Measurements from ENCODE around the gene NALCN.

DNA sequence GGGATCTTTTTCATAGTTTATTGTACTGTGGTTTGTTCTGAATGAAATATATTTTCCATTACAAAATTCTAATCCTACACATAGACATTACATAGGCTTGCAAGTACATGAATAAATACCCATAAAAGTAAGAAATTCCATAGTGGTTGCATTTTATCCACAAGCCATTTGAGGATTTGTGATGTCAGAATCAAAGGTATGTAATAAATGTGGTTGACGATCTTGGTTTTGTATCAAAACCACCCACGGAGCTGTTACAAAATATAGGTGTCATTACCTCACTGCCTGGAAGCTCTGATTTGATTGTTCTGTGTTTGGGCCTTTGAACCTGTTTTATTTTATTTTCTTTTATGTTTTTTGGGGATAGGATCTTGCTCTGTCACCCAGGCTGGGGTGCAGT, 125.1 kb downstream of the NALCN start:
- TF ChIP-seq POLR2AphosphoS5 (IDR thresholded peaks at IDR 0.05; ENCODE audit: low read length) = no peak
- TF ChIP-seq EP300 (IDR thresholded peaks at IDR 0.05; ENCODE audit: borderline replicate concordance in 1 of 2, control insufficient read depth in 1 of 2, low read depth in 2 of 2, low read length in 2 of 2) = no peak
- TF ChIP-seq BRCA1 (IDR thresholded peaks at IDR 0.05; ENCODE audit: low read depth, low read length) = no peak
- no peak for TF ChIP-seq LARP7 (IDR thresholded peaks at IDR 0.05)
- TF ChIP-seq TBL1XR1 (IDR thresholded peaks at IDR 0.05; ENCODE audit: low read depth, low read length) = no peak
- TF ChIP-seq RAD21 (IDR thresholded peaks at IDR 0.05; ENCODE audit: insufficient read depth, low read depth, low read length) = no peak
- TF ChIP-seq, protein P1, sequence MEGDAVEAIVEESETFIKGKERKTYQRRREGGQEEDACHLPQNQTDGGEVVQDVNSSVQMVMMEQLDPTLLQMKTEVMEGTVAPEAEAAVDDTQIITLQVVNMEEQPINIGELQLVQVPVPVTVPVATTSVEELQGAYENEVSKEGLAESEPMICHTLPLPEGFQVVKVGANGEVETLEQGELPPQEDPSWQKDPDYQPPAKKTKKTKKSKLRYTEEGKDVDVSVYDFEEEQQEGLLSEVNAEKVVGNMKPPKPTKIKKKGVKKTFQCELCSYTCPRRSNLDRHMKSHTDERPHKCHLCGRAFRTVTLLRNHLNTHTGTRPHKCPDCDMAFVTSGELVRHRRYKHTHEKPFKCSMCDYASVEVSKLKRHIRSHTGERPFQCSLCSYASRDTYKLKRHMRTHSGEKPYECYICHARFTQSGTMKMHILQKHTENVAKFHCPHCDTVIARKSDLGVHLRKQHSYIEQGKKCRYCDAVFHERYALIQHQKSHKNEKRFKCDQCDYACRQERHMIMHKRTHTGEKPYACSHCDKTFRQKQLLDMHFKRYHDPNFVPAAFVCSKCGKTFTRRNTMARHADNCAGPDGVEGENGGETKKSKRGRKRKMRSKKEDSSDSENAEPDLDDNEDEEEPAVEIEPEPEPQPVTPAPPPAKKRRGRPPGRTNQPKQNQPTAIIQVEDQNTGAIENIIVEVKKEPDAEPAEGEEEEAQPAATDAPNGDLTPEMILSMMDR (IDR thresholded peaks at IDR 0.05 in 2 of 3, conservative IDR thresholded peaks at IDR 0.05 in 1 of 3; ENCODE audit: control insufficient read depth in 2 of 3, extremely low read depth in 1 of 3, insufficient read depth in 1 of 3, low read depth in 3 of 3, low read length in 3 of 3) = no peak
- no peak for TF ChIP-seq ZNF384 (IDR thresholded peaks at IDR 0.05; ENCODE audit: borderline replicate concordance, low read depth, low read length)
- no peak for TF ChIP-seq ASH2L (IDR thresholded peaks at IDR 0.05; ENCODE audit: borderline replicate concordance, low read depth)
- no peak for TF ChIP-seq EGR1 (IDR thresholded peaks at IDR 0.05; ENCODE audit: borderline replicate concordance in 1 of 2, low read depth in 2 of 2, low read length in 2 of 2)
- TF ChIP-seq POLR2A (IDR thresholded peaks at IDR 0.05; ENCODE audit: low read depth, low read length) = no peak
- TF ChIP-seq, protein P2, sequence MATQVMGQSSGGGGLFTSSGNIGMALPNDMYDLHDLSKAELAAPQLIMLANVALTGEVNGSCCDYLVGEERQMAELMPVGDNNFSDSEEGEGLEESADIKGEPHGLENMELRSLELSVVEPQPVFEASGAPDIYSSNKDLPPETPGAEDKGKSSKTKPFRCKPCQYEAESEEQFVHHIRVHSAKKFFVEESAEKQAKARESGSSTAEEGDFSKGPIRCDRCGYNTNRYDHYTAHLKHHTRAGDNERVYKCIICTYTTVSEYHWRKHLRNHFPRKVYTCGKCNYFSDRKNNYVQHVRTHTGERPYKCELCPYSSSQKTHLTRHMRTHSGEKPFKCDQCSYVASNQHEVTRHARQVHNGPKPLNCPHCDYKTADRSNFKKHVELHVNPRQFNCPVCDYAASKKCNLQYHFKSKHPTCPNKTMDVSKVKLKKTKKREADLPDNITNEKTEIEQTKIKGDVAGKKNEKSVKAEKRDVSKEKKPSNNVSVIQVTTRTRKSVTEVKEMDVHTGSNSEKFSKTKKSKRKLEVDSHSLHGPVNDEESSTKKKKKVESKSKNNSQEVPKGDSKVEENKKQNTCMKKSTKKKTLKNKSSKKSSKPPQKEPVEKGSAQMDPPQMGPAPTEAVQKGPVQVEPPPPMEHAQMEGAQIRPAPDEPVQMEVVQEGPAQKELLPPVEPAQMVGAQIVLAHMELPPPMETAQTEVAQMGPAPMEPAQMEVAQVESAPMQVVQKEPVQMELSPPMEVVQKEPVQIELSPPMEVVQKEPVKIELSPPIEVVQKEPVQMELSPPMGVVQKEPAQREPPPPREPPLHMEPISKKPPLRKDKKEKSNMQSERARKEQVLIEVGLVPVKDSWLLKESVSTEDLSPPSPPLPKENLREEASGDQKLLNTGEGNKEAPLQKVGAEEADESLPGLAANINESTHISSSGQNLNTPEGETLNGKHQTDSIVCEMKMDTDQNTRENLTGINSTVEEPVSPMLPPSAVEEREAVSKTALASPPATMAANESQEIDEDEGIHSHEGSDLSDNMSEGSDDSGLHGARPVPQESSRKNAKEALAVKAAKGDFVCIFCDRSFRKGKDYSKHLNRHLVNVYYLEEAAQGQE (IDR thresholded peaks at IDR 0.05; ENCODE audit: low read depth, low read length) = no peak
- no peak for TF ChIP-seq HDAC2 (IDR thresholded peaks at IDR 0.05)
